GM10248 (cell line): ENCODE measurements around the gene EPB41.

Source experiments
- CTCF ChIA-PET: fragments of 300-600 bp; sonication (Branson Sonifier 250); formaldehyde crosslinking; extraction: SDS; loops from one replicate; lab custom pipeline; 2021; ENCODE audit warnings: antibody characterized with exemption; lab: Yijun Ruan, JAX
- POLR2A ChIA-PET: fragments of 350-650 bp; sonication (Branson Sonifier 250); formaldehyde crosslinking; extraction: SDS; loops from one replicate; lab custom pipeline; 2020; ENCODE audit warnings: antibody characterized with exemption; lab: Yijun Ruan, JAX
- DNase-seq: peaks from one replicate; pipeline ENCODE4 v3.0.0; 2012; ENCODE audit errors: extremely low spot score
- CTCF ChIP-seq: IDR thresholded peaks from 2 replicates; pipeline ENCODE4 v1.5.1; 2012; ENCODE audit warnings: mild to moderate bottlenecking, low read depth; ENCODE audit errors: extremely low read depth, missing control alignments, control extremely low read depth

EPB41 gene

GRCh38 chr1:28981210-28981609 lies 66.8 kb downstream of the EPB41 start:
- TF ChIP-seq CTCF: no peak
- POLR2A ChIA-PET: no interaction called here
- CTCF ChIA-PET: no interaction called here
- no peak for DNase-seq

GRCh38 chr1:28982198-28982597 lies 67.8 kb downstream of the EPB41 start:
- DNase-seq: no peak
- ChIA-PET CTCF (interaction anchor here (1.0 to 1.5 kb wide), 2 partner anchors 19 to 100 kb away, joined by 3 to 4 read pairs; no protein-coding TSS in a partner anchor), POLR2A (no interaction called here)
- no peak for TF ChIP-seq CTCF

- DNase-seq: no peak
- POLR2A ChIA-PET: no interaction called here
- no peak for TF ChIP-seq CTCF
- CTCF ChIA-PET: interaction anchor here (1.0 to 1.5 kb wide), 2 partner anchors 20 to 101 kb away, joined by 3 to 4 read pairs; no protein-coding TSS in a partner anchor
Observed at GRCh38 chr1:28983091-28983490, 68.7 kb downstream of the EPB41 start.

- POLR2A ChIA-PET: no interaction called here
- no peak for DNase-seq
- CTCF ChIA-PET: no interaction called here
- TF ChIP-seq CTCF: no peak
Observed at GRCh38 chr1:28983509-28984310, 69.3 kb downstream of the EPB41 start.

- ChIA-PET CTCF (no interaction called here), POLR2A (no interaction called here)
- no peak for TF ChIP-seq CTCF
- no peak for DNase-seq
Observed at GRCh38 chr1:28984311-28984684, 69.9 kb downstream of the EPB41 start.

- no peak for DNase-seq
Observed at GRCh38 chr1:28985427-28985826, 71.1 kb downstream of the EPB41 start.

More at GRCh38 chr1:28985427-28985826, 71.1 kb downstream of the EPB41 start:
- ChIA-PET POLR2A (no interaction called here), CTCF (no interaction called here)
- TF ChIP-seq CTCF: no peak
